ENCODE measurements around the gene ACP1.

ACP1 gene

DNA sequence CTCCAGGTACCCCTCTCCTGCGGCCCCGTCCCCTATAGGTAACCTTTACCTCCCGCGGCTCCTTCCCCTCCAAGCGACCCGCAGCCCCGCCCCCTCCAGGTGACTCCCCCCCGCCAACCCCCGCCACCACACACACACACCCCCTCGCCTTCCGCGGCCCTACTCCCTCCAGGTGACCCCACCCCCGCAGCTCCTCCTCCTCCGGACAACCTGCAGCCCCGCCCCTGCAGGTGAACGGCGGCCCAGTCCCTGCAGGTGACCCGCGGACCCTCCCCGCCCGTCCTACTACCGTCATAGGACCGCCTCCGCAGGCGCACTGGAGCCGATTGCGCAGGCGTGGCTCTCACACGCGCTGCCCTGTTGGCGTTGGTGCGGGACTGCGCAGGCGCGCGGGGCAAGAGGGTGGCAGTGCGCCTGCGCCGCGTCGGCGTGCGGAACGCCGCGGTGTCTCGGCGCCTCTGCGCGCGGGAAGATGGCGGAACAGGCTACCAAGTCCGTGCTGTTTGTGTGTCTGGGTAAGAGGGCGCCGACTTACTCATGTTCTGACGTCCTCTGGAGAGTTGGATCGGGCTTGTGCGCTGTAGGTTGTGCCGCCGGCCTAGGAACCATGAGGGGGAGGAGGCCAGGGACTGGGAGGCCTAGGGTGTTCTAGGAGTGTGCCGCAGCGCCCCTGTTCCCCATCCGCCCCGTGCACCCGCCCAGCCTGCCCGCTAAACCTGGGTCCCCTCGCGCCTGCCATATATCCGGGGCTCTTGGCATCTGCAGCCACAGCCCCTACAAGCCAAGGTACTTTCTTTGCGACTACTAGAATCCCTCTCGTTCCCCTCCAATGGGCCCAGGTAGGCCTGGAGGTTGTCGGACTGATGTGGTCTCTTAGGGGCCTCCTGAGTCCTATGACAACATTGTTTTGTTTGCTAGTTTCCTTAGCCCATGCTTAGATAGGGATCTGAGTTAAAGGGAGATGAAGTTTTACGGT is at the start of gene ACP1:
ACP1 (plus strand) TSS at position 455 of the 976 bp plus-strand sequence; CDS start at position 473, 18 bp downstream.
- intact Hi-C loops (cut with micrococcal nuclease): loop anchor here (5.0 kb wide), 1 partner anchor 413 kb away; the partner anchor contains the start of gene TMEM18
- Mint-ChIP-seq H3K9me3 (no peaks in the 10 kb centered on the region), H3K4me1 (ENCODE audit: low read depth) (peaks cover 36% of the 10 kb centered on the region), H3K4me3 (peak within 1 kb of the TSS; percentile 91), H3K27me3 (peaks cover 5% of the 10 kb centered on the region), H3K36me3 (ENCODE audit: low read depth) (peaks cover 24% of the 10 kb centered on the region), H3K27ac (peak within 1 kb of the TSS; percentile 93)

DNA sequence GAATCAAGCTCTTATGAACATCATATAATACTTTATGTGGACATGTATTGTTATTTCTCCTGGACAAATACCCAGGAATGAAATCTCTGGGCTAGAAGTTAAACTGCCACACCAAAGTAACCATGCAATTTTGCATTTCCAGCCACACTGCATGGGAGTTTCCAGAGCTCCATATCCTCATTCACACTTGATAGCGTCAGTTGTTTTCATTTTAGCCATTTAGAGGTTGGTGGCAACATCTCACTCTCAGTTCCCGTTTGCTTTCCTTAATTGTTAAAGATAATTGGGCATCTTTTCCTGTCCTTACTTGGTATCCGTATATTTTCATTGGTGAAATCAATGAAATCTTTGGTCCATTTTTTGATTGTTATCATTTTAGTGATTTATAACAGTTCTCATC is 48.7 kb upstream of the ACP1 start:
- Mint-ChIP-seq H3K4me3 (no peak overlapping the region), H3K9me3 (peaks cover 8% of the 10 kb centered on the region), H3K27me3 (peaks cover 2% of the 10 kb centered on the region), H3K27ac (no peak overlapping the region), H3K36me3 (ENCODE audit: low read depth) (peaks cover 17% of the 10 kb centered on the region), H3K4me1 (ENCODE audit: low read depth) (no peaks in the 10 kb centered on the region)
- intact Hi-C loops (cut with micrococcal nuclease): no loop called here

DNA sequence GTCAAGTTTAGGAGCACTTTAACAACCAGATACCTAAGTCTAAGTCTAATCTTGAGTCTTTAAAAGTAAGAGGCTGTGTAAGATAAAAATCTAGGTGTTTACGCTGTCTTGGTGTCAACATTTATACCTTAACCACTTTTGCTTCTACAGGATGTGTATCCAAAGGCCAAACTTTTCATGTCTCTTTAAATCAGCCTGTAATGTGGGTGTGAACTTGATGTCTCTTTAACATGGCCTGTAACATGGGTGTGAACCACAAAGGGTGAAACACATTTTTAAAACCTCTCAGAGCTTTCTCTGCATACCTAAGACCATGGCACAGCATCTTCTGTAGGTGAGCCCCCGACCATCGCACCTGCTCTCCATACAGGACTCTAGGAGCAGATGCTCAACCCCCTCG is 41.3 kb upstream of the ACP1 start:
- H3K4me1 Mint-ChIP-seq (ENCODE audit: low read depth): no peaks in the 10 kb centered on the region
- intact Hi-C loops (cut with micrococcal nuclease): no loop called here
- H3K9me3 Mint-ChIP-seq: no peaks in the 10 kb centered on the region
- no peak overlapping the region for H3K4me3 Mint-ChIP-seq
- no peaks in the 10 kb centered on the region for H3K27me3 Mint-ChIP-seq
- peaks cover 51% of the 10 kb centered on the region for H3K36me3 Mint-ChIP-seq (ENCODE audit: low read depth)
- no peak overlapping the region for H3K27ac Mint-ChIP-seq

DNA sequence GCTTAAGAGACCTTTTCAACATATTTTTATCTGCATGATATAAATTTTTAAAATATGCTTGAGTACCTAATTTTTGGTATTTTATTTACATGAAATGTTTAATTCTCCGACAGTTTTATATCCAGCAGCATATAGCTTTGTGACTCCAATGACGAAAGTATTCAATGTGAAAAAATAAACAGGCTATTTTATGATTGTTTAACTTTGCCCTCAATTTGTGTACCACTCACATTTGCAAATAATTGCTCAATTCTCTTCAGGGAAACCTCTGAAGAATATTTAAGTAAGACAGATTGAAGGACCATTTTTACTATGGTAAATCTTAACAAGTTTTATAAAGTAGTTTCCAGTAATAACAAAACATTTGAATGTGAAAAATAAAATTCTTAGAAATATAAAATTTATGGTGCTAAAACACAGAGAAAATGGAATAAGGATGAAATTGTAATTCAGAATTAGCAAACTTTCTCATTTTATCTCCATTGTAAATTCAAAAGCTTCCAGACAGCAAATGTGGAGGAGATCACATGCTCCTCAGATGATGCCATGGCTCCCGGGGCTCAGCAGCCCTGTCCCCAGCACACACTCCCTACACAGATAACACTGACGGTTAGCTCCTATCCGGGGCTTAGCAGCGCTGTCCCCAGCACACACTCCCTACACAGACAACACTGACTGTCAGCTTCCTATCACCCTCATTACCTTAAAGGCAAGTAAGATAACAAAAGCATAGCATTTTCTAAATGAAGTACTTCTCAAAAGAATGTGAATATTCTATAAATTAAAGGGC is 40.6 kb upstream of the ACP1 start:
- Mint-ChIP-seq H3K36me3 (ENCODE audit: low read depth) (peaks cover 52% of the 10 kb centered on the region), H3K4me1 (ENCODE audit: low read depth) (no peaks in the 10 kb centered on the region), H3K4me3 (no peak overlapping the region), H3K27me3 (no peaks in the 10 kb centered on the region), H3K9me3 (no peaks in the 10 kb centered on the region), H3K27ac (no peak overlapping the region)
- intact Hi-C loops (cut with micrococcal nuclease): no loop called here

DNA sequence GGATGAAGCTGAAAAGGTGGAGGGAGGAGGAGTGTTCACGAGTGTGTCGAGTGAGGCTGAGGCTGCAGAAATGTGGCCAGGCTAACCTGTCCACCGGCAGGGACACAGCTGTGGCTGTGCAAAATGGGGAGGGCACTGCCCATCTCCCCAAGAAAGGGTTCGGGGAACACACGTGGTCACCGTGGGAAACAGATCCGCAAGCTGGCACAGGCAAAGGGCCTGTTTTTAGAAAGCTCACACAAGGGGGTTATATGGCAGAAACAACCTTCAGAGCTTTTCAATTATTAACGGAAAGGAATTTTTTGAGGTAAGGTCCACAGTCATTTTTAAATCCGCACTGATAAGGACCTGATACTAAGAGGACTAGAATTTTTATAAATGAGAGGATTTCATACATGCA is 36.6 kb upstream of the ACP1 start:
- no peak overlapping the region for H3K4me3 Mint-ChIP-seq
- no peak overlapping the region for H3K27ac Mint-ChIP-seq
- H3K27me3 Mint-ChIP-seq: no peaks in the 10 kb centered on the region
- intact Hi-C loops (cut with micrococcal nuclease): no loop called here
- H3K36me3 Mint-ChIP-seq (ENCODE audit: low read depth): peaks cover 68% of the 10 kb centered on the region
- no peaks in the 10 kb centered on the region for H3K4me1 Mint-ChIP-seq (ENCODE audit: low read depth)
- no peaks in the 10 kb centered on the region for H3K9me3 Mint-ChIP-seq

DNA sequence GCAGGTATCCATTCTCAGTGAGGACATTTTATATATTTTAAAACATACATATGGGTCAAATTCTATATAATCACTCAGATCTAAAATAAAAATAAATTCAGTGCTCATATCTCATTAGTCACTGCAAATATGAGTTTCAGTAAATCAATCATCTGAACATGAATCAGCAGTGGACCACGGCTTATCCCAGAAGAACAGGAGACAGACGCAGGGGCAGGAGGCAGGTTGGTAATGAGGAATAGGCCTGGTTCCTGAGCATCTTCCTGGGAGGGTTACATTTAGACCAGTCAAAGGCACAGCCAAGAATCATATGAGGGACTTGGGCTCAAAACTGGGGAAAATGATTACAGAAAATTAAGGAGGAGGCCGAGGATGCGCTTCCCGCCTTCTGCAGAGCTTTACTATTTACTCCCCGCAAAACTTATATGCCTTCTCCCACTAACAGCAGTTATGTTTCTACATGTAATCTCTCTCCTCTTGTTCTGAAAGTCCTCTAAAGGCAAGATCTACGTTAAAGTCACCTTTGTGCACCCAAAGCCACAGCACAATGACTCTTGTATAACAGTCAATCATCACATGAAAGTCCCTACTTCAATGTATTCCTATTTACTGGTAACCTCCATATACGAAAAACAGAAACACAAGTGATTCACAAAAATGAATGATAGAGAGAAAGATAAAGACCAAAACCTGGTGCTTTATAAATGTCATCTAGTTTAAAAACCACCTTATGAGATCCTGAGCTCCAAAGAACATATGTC is 36.0 kb upstream of the ACP1 start:
- no peaks in the 10 kb centered on the region for H3K4me1 Mint-ChIP-seq (ENCODE audit: low read depth)
- no peak overlapping the region for H3K4me3 Mint-ChIP-seq
- intact Hi-C loops (cut with micrococcal nuclease): no loop called here
- H3K9me3 Mint-ChIP-seq: no peaks in the 10 kb centered on the region
- no peak overlapping the region for H3K27ac Mint-ChIP-seq
- no peaks in the 10 kb centered on the region for H3K27me3 Mint-ChIP-seq
- H3K36me3 Mint-ChIP-seq (ENCODE audit: low read depth): peaks cover 70% of the 10 kb centered on the region

DNA sequence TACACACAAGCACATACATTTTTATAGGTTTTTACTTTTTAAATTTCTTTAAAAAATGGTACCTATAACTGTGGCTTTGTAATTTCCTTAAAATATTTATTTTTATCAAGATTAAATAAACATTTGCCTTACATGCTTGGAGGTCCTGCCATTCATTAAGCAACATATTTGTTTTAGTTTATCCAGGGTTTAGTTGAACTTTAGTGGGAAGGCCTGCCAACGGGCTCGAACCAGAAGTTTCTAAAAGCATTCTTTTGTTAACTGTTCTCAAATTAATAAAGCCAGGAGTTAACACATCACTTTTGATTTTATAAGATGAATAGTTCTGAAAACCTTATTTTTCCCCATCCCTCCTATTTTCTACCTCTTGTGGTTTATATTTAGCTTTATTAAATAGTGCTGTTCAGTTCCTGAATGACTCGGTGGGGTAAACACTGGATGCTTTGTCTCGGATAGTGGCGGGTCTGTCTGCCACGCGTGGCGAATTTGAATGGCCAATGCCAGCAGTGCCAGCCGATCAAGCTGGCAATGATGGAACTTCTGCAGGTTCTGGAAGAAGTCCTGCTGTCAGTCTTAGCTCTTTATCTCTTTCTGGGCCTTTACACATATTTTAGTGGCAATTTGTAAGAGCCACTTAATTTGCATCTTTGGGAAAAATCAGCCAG is 33.1 kb upstream of the ACP1 start:
- no peaks in the 10 kb centered on the region for H3K4me1 Mint-ChIP-seq (ENCODE audit: low read depth)
- intact Hi-C loops (cut with micrococcal nuclease): no loop called here
- H3K4me3 Mint-ChIP-seq: no peak overlapping the region
- H3K27me3 Mint-ChIP-seq: no peaks in the 10 kb centered on the region
- no peak overlapping the region for H3K27ac Mint-ChIP-seq
- no peaks in the 10 kb centered on the region for H3K9me3 Mint-ChIP-seq
- H3K36me3 Mint-ChIP-seq (ENCODE audit: low read depth): peaks cover 58% of the 10 kb centered on the region

DNA sequence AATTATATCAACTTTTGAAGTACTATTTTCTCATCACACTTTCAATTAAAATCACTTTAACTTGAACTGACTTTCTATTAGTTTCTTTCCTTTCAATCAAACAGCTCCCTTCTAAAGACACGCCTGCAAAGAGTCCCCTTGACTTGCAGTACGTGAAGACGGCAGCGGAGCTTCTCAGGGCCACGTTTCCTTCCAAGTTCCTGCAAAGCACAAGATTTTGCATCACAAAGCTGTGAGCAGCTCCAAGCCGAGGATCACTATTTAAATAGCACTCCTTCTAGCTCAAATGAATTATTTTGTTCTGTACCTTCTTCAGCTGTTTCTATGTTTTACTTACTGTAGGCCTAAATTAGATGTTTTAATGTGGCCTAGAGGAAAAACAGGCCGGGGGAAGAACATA is 31.7 kb upstream of the ACP1 start:
- Mint-ChIP-seq H3K4me3 (no peak overlapping the region), H3K27me3 (no peaks in the 10 kb centered on the region), H3K36me3 (ENCODE audit: low read depth) (peaks cover 44% of the 10 kb centered on the region), H3K4me1 (ENCODE audit: low read depth) (no peaks in the 10 kb centered on the region), H3K27ac (no peak overlapping the region), H3K9me3 (no peaks in the 10 kb centered on the region)
- intact Hi-C loops (cut with micrococcal nuclease): no loop called here

DNA sequence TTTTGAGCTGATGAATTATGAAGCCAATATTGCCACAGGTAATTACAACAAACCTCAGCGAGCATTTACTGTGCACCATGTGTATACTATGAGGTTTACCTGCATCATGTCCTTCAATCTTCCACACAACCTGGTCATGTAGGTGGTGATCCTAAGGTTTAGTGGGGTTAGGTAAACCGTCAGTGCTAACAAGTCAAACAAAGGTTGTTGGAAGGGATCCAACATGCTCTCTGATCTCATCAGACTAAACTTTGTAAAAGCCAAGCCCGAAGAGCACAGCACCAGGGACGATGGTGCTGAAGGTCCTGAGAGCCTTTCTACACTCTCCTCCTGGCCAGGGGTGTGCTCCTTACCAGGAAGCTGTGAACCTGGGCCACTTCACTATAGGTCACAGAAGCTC is 30.3 kb upstream of the ACP1 start:
- Mint-ChIP-seq H3K27ac (no peak overlapping the region), H3K4me1 (ENCODE audit: low read depth) (no peaks in the 10 kb centered on the region), H3K4me3 (no peak overlapping the region), H3K27me3 (no peaks in the 10 kb centered on the region), H3K9me3 (no peaks in the 10 kb centered on the region), H3K36me3 (ENCODE audit: low read depth) (peaks cover 33% of the 10 kb centered on the region)
- intact Hi-C loops (cut with micrococcal nuclease): no loop called here

DNA sequence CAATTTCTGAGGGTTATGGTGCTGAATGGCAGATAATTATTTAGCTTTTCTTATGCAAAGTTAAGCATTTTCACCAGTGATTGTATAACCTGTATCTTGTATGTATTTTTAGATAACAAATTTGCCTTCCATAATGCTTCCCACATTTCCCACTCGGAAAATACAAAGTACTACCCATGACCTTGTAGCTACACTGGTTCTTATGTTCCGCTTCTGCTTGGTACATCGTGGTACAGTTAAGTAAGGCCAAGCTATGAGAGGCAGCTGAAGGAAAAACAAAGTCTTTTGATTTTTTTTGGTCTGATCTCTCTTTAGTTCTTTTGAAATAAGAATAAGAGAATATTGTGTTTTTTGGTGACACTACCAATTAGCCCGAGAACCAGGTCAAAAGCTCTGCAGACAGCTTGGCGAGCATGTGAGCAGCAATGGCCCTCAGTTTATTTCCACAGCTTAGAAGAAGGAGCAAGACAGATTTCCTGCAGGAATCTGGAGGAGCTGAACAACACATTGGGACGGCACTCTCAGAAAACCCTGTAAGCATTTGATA is 27.7 kb upstream of the ACP1 start:
- H3K4me1 Mint-ChIP-seq (ENCODE audit: low read depth): no peaks in the 10 kb centered on the region
- H3K27ac Mint-ChIP-seq: no peak overlapping the region
- H3K27me3 Mint-ChIP-seq: no peaks in the 10 kb centered on the region
- no peak overlapping the region for H3K4me3 Mint-ChIP-seq
- no peaks in the 10 kb centered on the region for H3K9me3 Mint-ChIP-seq
- intact Hi-C loops (cut with micrococcal nuclease): no loop called here
- peaks cover 41% of the 10 kb centered on the region for H3K36me3 Mint-ChIP-seq (ENCODE audit: low read depth)

DNA sequence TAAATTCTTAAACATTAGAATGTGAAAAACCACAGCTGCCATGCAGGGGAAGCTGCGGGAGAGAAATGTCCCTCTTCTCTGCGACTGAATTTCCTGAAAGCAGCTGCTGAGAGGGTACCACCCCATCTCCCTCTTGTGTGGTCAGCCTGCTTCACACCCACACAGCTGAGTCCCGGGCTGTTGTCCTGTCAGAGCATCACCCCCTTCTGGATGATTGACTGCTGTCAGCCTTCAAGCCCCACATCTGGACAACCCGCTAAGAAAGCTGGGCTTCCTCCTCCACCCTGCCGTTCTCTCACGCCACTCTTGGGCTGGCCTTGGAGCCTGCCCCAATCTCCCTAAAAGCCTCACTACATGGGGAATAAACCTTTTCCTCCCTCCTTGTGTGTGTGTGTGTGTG is 26.9 kb upstream of the ACP1 start:
- no peak overlapping the region for H3K4me3 Mint-ChIP-seq
- no peaks in the 10 kb centered on the region for H3K9me3 Mint-ChIP-seq
- H3K36me3 Mint-ChIP-seq (ENCODE audit: low read depth): peaks cover 38% of the 10 kb centered on the region
- intact Hi-C loops (cut with micrococcal nuclease): no loop called here
- H3K4me1 Mint-ChIP-seq (ENCODE audit: low read depth): no peaks in the 10 kb centered on the region
- no peaks in the 10 kb centered on the region for H3K27me3 Mint-ChIP-seq
- no peak overlapping the region for H3K27ac Mint-ChIP-seq

DNA sequence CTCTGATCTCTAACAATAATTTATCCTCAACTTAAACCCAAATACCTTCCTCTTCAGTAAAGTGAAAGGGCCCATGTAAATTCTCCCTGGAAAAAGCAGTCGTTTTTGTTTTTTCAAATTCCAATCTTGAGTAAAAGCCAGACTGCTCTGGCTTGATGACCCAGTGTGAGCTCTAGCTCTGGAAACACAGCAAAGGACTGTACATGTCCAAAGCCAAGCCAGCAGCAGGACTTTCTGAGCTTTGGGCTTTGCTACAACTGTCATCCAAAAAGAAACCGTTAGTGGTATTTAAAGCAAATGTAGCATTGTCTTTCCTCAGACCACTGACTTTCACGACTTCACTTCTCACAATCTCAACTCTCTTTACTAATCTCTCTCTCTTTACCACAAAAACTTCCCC is 26.3 kb upstream of the ACP1 start:
- Mint-ChIP-seq H3K9me3 (no peaks in the 10 kb centered on the region), H3K27ac (no peak overlapping the region), H3K4me1 (ENCODE audit: low read depth) (no peaks in the 10 kb centered on the region), H3K36me3 (ENCODE audit: low read depth) (peaks cover 39% of the 10 kb centered on the region), H3K27me3 (no peaks in the 10 kb centered on the region), H3K4me3 (no peak overlapping the region)
- intact Hi-C loops (cut with micrococcal nuclease): no loop called here

DNA sequence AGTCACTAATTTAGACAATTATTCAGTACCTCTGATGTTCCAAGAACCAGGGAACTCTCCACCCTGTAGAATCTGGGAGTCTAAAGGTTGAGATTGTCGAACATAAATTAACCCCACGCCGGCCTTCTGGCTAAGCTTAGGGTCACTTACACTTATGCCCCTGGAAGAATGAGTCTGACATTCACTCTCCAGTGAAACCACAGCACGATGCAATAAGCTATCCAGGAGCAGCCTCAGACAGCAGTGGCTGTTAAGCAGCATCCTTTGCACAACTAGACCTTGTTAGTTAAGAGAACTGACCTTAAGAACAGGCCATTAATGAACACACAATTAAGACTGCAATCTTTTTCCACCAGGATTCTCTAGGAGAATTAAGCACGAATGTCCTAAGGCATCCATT is 25.9 kb upstream of the ACP1 start:
- no peak overlapping the region for H3K4me3 Mint-ChIP-seq
- H3K27me3 Mint-ChIP-seq: no peaks in the 10 kb centered on the region
- intact Hi-C loops (cut with micrococcal nuclease): no loop called here
- H3K9me3 Mint-ChIP-seq: no peaks in the 10 kb centered on the region
- H3K36me3 Mint-ChIP-seq (ENCODE audit: low read depth): peaks cover 41% of the 10 kb centered on the region
- no peaks in the 10 kb centered on the region for H3K4me1 Mint-ChIP-seq (ENCODE audit: low read depth)
- no peak overlapping the region for H3K27ac Mint-ChIP-seq

Data from dendritic cell treated with granulocyte-macrophage colony-stimulating factor and Interleukin-4, amounts not matched to agents 40 ng/mL and 50 ng/mL, for 4 days (primary cell).